AG04450 (cell line): ENCODE measurements around the gene PLA2G4B. TPM values are rescaled to one million over a fixed set of nuclear protein-coding genes. Genes with fewer than 3 reads are reported as not detected.

Source experiments
- CTCF ChIA-PET: fragments of 300-600, 350-600 bp; formaldehyde crosslinking; extraction: SDS; loops from one replicate; lab custom pipeline; 2022; ENCODE audit warnings: antibody characterized with exemption, inconsistent platforms; lab: Charles Lee
- POLR2A ChIA-PET: fragments of 350-600 bp; formaldehyde crosslinking; extraction: SDS; loops from one replicate; lab custom pipeline; 2021; ENCODE audit warnings: antibody characterized with exemption, inconsistent platforms; lab: Yijun Ruan, JAX
- DNase-seq: peaks from one replicate; pipeline ENCODE4 v3.0.0-alpha.2; 2011; ENCODE audit warnings: low read depth, low spot score
- H3K27ac ChIP-seq: one replicate; pipeline ENCODE4 v1.5.1; 2012; ENCODE audit warnings: low read depth, low read length, control low read depth
- H3K27me3 ChIP-seq: one replicate; pipeline ENCODE4 v1.6.0; 2012; ENCODE audit warnings: low read length; ENCODE audit not compliant: control insufficient read depth, insufficient read depth
- H3K4me3 ChIP-seq: 2 replicates; pipeline ENCODE4 v1.5.1; 2011; ENCODE audit warnings: mild to moderate bottlenecking, low read depth, low read length, control low read depth
- H3K9me3 ChIP-seq: 2 replicates; pipeline ENCODE4 v1.5.1; 2012; ENCODE audit warnings: low read length; ENCODE audit not compliant: control insufficient read depth, insufficient read depth
- polyA plus RNA-seq: library from polyadenylated mRNA; depleted of rRNA; stranded (reverse); fragments of >200 nt; gene quantifications from 2 replicates; pipeline ENCODE4 v1.2.3, GENCODE V29; 2011
- TF ChIP-seq, protein P1 (sequence below): IDR thresholded peaks from 2 replicates; pipeline ENCODE4 v1.5.1; 2011; ENCODE audit warnings: low read depth, low read length, control low read depth, inconsistent platforms

Gene PLA2G4B
- polyA plus RNA-seq, 1 experiment = 1.3 TPM

DNA sequence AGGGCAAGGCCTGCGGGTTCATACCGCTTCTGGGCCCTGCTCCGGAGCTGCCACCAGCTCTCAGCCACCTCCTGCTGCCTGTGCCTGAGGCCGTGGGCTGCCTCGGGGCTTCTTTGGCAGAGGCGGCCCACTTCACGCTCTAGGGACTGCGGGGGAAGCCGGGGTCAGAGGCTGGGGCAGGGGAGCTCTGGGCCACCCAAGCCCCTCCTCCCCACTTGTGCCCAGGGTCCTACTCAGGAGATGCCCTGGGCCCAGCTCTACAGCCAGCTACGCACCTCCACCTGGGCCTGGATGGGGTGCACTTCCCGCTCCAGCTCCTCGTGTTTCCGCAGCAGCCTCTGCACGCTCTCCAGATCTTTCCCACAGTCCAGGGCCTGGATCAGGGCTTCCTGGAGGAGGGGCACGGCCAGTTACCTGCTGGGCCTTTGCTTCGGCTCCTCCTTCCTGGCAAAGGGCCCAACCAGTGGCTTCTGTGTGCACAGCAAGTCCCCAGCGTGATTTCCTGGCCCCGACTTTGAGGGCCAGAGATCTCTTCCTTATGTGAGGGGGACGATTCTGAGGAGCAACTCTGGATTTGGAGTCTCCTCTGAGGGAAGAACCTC lies 24.0 kb downstream of the PLA2G4B start:
- Histone ChIP-seq H3K27ac (no peak overlapping the region), H3K9me3 (no peaks in the 10 kb centered on the region; the same call in 1 of the 2 replicates), H3K4me3 (no peak overlapping the region), H3K27me3 (peaks cover 22% of the 10 kb centered on the region)
- no peak for DNase-seq
- TF ChIP-seq, protein P1, sequence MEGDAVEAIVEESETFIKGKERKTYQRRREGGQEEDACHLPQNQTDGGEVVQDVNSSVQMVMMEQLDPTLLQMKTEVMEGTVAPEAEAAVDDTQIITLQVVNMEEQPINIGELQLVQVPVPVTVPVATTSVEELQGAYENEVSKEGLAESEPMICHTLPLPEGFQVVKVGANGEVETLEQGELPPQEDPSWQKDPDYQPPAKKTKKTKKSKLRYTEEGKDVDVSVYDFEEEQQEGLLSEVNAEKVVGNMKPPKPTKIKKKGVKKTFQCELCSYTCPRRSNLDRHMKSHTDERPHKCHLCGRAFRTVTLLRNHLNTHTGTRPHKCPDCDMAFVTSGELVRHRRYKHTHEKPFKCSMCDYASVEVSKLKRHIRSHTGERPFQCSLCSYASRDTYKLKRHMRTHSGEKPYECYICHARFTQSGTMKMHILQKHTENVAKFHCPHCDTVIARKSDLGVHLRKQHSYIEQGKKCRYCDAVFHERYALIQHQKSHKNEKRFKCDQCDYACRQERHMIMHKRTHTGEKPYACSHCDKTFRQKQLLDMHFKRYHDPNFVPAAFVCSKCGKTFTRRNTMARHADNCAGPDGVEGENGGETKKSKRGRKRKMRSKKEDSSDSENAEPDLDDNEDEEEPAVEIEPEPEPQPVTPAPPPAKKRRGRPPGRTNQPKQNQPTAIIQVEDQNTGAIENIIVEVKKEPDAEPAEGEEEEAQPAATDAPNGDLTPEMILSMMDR = no peak
- CTCF ChIA-PET = no interaction called here
- POLR2A ChIA-PET = no interaction called here

- ChIA-PET POLR2A (no interaction called here), CTCF (no interaction called here)
- TF ChIP-seq, protein P1 = no peak
- Histone ChIP-seq H3K9me3 (no peaks in the 10 kb centered on the region; the same call in 1 of the 2 replicates), H3K4me3 (no peak overlapping the region), H3K27ac (no peak overlapping the region), H3K27me3 (peaks cover 17% of the 10 kb centered on the region)
- DNase-seq = no peak
Measured at GRCh38 chr15:41865490-41866055, 26.9 kb downstream of the PLA2G4B start.

DNA sequence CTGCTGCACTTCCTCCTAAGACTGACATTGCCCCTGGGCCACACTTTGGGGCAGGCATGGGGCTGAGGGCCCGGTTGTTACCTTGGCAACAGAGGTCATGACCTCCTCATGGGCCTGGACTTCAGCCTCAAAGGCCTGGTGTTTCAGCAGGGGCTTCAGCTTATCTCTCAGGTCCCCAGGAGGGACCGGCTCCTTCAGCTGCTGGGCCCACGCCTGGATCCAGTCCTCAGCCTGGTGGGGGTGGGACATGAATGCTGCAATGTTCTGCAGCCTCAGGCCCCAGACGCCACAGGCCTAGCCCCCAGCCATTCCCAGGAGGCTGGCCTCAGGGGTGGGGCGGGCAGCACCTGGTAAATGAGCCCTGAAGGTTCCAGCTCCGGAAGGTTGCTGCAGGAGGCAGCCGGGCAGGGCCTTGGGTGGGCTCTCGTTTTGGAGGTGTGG lies 27.6 kb downstream of the PLA2G4B start:
- peaks cover 15% of the 10 kb centered on the region for H3K27me3 ChIP-seq
- DNase-seq = no peak
- TF ChIP-seq, protein P1 = no peak
- no peak overlapping the region for H3K4me3 ChIP-seq
- CTCF ChIA-PET = no interaction called here
- POLR2A ChIA-PET = no interaction called here
- H3K27ac ChIP-seq = no peak overlapping the region
- no peaks in the 10 kb centered on the region; the same call in 1 of the 2 replicates for H3K9me3 ChIP-seq

DNA sequence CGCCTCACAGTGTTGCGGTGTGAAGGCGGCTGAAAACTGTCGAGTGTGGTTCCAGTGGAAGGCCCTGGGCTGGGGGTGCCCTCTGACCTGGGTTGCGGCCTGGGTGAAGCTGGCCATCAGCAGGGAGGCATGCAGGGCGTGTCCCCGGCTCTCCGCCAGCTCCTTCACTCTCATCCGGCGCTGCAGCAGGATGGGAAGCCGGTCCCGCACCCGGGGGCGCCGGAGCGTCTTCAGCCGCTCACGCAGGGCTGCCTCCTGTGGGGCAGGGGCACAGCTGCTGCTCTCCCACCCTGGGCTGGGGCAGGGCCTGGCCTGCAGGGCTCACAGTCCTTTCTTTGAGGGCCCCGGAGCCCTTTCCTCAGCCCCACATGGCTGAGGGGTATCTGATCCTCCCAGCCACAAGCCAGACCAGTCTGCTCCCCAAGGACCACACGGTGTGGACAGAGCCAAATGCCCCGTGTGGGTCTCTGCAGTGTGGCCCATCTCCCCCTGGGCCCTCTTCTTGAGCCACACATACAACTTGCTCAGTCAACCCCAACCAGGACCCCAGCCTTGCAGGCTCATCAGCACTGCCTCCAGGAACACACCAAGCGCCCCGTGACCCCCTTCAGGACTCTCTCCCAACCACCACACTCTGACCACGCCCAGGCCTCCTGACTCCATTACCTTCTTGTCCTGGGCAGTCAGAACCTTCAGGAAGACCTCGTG lies 28.4 kb downstream of the PLA2G4B start:
- Histone ChIP-seq H3K27ac (no peak overlapping the region), H3K27me3 (peaks cover 15% of the 10 kb centered on the region), H3K9me3 (no peaks in the 10 kb centered on the region; the same call in 1 of the 2 replicates), H3K4me3 (no peak overlapping the region)
- ChIA-PET CTCF (no interaction called here), POLR2A (interaction anchor here (1.1 kb wide), 1 partner anchor 15 kb away, joined by 4 read pairs; no protein-coding TSS in a partner anchor)
- TF ChIP-seq, protein P1 = no peak
- DNase-seq = no peak

DNA sequence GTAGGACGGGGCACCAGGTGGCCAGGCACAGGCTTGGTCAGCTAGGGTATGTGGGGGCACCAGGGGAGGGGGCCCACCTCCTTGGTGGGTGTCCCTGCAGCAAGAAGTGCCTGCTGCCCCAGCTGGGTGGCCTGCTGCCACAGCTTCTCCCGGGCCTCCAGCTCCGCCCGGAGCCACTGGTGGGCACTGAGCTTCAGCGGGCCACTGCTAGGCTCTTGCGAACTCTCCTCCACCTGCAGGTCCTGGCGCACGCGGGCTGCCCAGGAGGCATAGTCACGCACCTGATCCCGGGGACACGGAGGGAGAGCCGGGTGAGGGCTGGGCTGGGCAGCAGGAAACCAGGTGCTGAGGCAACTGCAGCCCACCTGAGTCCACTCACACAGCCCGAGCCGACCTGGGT lies 29.7 kb downstream of the PLA2G4B start:
- Histone ChIP-seq H3K27me3 (peaks cover 9% of the 10 kb centered on the region), H3K27ac (no peak overlapping the region), H3K9me3 (no peaks in the 10 kb centered on the region; the same call in 1 of the 2 replicates), H3K4me3 (no peak overlapping the region)
- TF ChIP-seq, protein P1 = no peak
- CTCF ChIA-PET = no interaction called here
- DNase-seq = no peak
- POLR2A ChIA-PET = interaction anchor here (1.1 kb wide), 1 partner anchor 16 kb away, joined by 4 read pairs; no protein-coding TSS in a partner anchor
